Lower leg skin (tissue), 4 donors: ENCODE results near the gene TAF1C. TPM values are rescaled to one million over a fixed set of nuclear protein-coding genes. Genes with fewer than 3 reads are reported as not detected.

Experiments used
- DNase-seq, 2 donors: peaks; one replicate each; pipeline ENCODE4 v3.0.0-alpha.2; 2019; ENCODE audit warnings: low spot score in 2 of 2
- H3K4me3 ChIP-seq: fragments of 200-600 bp; sonication (generic); 2 replicates; pipeline ENCODE4 v1.5.1; 2017; ENCODE audit warnings: mild to moderate bottlenecking, low read depth; ENCODE audit not compliant: poor library complexity, severe bottlenecking
- CTCF ChIP-seq, 3 donors: fragments of 450-650 bp; IDR thresholded peaks; one replicate each; pipeline ENCODE4 v1.5.1; 2016; ENCODE audit warnings: antibody characterized with exemption in 3 of 3, mild to moderate bottlenecking in 3 of 3, moderate library complexity in 2 of 3
- POLR2A ChIP-seq, 2 donors: fragments of 450-650 bp; IDR thresholded peaks; one replicate each; pipeline ENCODE4 v1.6.1; 2016 to 2017; ENCODE audit warnings: antibody characterized with exemption in 2 of 2, mild to moderate bottlenecking in 1 of 2, moderate library complexity in 1 of 2
- WGBS, 2 donors: methylation state at CpG; one replicate each; pipeline ENCODE4 v1.1.5; 2018; 5-methylcytosine and 5-hydroxymethylcytosine counted together
- intact Hi-C: fragments of 100-400 bp; cut with DNase I; formaldehyde crosslinking; loops from one replicate; pipeline ENCODE4 v1.15.0; 2023; ENCODE audit warnings: low total_unique reads
- total RNA-seq, 4 donors: library from RNA; depleted of rRNA; stranded (reverse); fragments of >200 nt; gene quantifications; one replicate each; pipeline ENCODE4 v1.1.0, GENCODE V29; 2016

The TAF1C gene
- total RNA-seq, 4 donors from 2014 or later, result 35.8 to 41.8 (median 36.5) TPM

GRCh38 chr16:84183911-84184591, 2.8 kb downstream of the TAF1C start:
- no peak overlapping the region for H3K4me3 ChIP-seq
- intact Hi-C loops, result loop anchor here (10.0 kb wide), 1 partner anchor 359 kb away; no protein-coding TSS in a partner anchor

GRCh38 chr16:84183572-84183875, 3.3 kb downstream of the TAF1C start:
- intact Hi-C loops, result loop anchor here (10.0 kb wide), 1 partner anchor 359 kb away; no protein-coding TSS in a partner anchor
- H3K4me3 ChIP-seq, result no peak overlapping the region
- DNase-seq, result no peak
- WGBS, 2 donors, result 96 to 98% methylated on average over 5 of the region's 5 CpGs
- no peak for TF ChIP-seq POLR2A (IDR thresholded peaks at IDR 0.05)
- TF ChIP-seq CTCF (IDR thresholded peaks at IDR 0.05), result no peak

More at GRCh38 chr16:84183911-84184591, 2.8 kb downstream of the TAF1C start:
- no peak for DNase-seq
- no peak for TF ChIP-seq CTCF (IDR thresholded peaks at IDR 0.05)
- TF ChIP-seq POLR2A (IDR thresholded peaks at IDR 0.05), result no peak
- 80 to 83% methylated on average over 10 to 11 of the region's 11 CpGs for WGBS, 2 donors

- no peak overlapping the region for H3K4me3 ChIP-seq
- intact Hi-C loops, result loop anchor here (10.0 kb wide), 1 partner anchor 358 kb away; no protein-coding TSS in a partner anchor
- TF ChIP-seq POLR2A (IDR thresholded peaks at IDR 0.05) (no peak), CTCF (IDR thresholded peaks at IDR 0.05) (no peak)
- WGBS, 2 donors, result 95 to 98% methylated on average over 26 of the region's 26 CpGs
- no peak for DNase-seq
Measured at GRCh38 chr16:84182680-84183571, 3.9 kb downstream of the TAF1C start.

DNA sequence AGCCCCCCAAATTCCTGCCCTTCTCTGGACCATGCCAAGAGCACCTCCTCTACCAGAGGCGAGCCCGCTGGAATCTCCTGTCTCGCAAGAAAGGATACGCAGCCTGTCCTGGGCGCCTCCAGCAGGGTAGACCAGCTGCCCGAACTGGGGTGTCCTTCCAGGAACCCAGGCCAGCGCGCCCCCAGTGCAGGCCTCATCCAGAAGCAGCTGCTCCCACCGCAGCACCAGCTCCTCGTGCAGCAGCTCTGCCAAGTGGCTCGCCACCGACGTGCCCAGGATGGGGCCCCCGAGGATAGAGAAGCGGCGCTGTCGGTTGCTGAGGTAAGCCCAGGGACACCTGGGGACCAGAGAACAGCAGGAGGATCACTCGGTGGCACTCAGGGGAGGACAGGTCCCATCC, 4.8 kb downstream of the TAF1C start:
- DNase-seq, result no peak
- TF ChIP-seq POLR2A (IDR thresholded peaks at IDR 0.05) (no peak), CTCF (IDR thresholded peaks at IDR 0.05) (no peak)
- intact Hi-C loops, result loop anchor here (10.0 kb wide), 1 partner anchor 357 kb away; no protein-coding TSS in a partner anchor
- WGBS, 2 donors, result 94 to 96% methylated on average over 12 to 16 of the region's 18 CpGs
- H3K4me3 ChIP-seq, result no peak overlapping the region

DNA sequence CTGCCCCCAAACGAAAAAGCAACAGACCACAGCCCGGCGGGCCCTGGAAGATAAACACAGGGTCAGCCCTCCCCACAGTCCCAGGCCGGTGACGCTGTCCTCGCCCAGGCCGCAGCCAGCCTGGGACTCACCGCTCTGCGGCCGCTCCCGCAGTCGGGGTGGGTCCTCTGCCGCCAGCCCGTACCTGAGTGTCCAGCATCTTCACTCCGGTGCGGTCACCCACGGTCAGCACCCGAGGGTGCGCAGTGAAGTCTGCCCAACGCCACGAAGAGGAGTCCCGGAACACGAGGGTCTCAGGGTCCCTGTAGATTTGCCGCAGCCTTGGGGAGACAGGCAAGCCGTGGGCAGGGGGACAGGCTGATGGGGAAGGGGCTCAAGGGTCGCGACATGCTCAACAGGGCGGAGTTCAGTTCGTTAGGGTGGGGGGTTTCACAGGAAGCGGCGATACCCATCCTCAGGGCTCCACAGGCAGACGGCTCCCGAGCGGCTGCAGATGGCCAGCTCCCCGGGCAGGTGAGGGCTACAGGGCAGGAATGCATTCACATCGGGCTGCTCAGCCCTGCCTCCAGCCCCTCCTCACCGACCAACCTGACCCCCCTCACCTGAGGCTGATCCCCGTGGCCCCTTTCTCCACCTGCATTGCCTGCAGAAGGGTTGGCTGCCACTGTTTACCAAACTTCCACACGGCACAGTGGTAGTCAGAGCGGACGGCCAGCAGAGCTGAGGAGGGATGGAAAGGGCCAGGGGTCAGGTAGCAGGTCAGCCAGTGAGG, 5.5 kb downstream of the TAF1C start:
- no peak for DNase-seq
- intact Hi-C loops, result loop anchor here (10.0 kb wide), 1 partner anchor 357 kb away; no protein-coding TSS in a partner anchor
- no peak overlapping the region for H3K4me3 ChIP-seq
- TF ChIP-seq CTCF (IDR thresholded peaks at IDR 0.05) (no peak), POLR2A (IDR thresholded peaks at IDR 0.05) (no peak)
- WGBS, 2 donors, result 91 to 93% methylated on average over 33 to 41 of the region's 41 CpGs
